T-cell (primary cell): ENCODE data around the gene CRHBP. TPM values are rescaled to one million over a fixed set of nuclear protein-coding genes. Genes with fewer than 3 reads are reported as not detected.
"Not testable (repeated sequence)": the region's sequence is repeated elsewhere in the genome, so short reads cannot be mapped to it uniquely, and the experiment has no call there.

Source experiments
- ATAC-seq, 4 experiments: fragments of 200-7000 bp in 3 of 4; fragments of 150-1000 bp in 1 of 4; cut with Tn5 transposase; replicated peaks in 1 of 4; 1 replicate in 3 of 4; 2 replicates in 1 of 4; pipeline ENCODE4 v1.10.0; 2021; ENCODE audit warnings: moderate library complexity in 3 of 4, mild to moderate bottlenecking in 2 of 4, moderate number of reproducible peaks in 1 of 4
- CTCF ChIA-PET, 2 donors: fragments of 300-600 bp; sonication (Branson Sonifier 250); formaldehyde crosslinking; loops; one replicate each; lab custom pipeline; 2022; ENCODE audit warnings: antibody characterized with exemption in 2 of 2; lab: Charles Lee
- POLR2A ChIA-PET, 2 donors: fragments of 300-600 bp; sonication (Branson Sonifier 250); formaldehyde crosslinking; loops; one replicate each; lab custom pipeline; 2022; ENCODE audit warnings: antibody characterized with exemption in 2 of 2; lab: Charles Lee
- DNase-seq, 35 experiments: peaks; one replicate each; pipeline versions ENCODE4 v3.0.0 to v3.0.0-alpha.2; 2013 to 2023
- H3K27ac ChIP-seq: one replicate; pipeline ENCODE4 v1.5.1; 2013; ENCODE audit warnings: low read length
- H3K27me3 ChIP-seq, 2 experiments: replicated peaks in 1 of 2; 1 replicate in 1 of 2; 2 replicates in 1 of 2; pipeline versions ENCODE4 v1.6.1 to v1.7.0; 2013; ENCODE audit warnings: low read length in 1 of 2, mixed read lengths in 1 of 2; ENCODE audit not compliant: control insufficient read depth in 2 of 2, insufficient read depth in 2 of 2; ENCODE audit errors: extremely low read depth in 1 of 2
- H3K36me3 ChIP-seq, 2 donors: 1 replicate in 1 of 2; 2 replicates in 1 of 2; pipeline versions ENCODE4 v1.6.1 to v1.7.0; 2013; ENCODE audit warnings: low read length in 1 of 2; ENCODE audit not compliant: control insufficient read depth in 2 of 2, insufficient read depth in 1 of 2; ENCODE audit errors: extremely low read depth in 1 of 2
- H3K4me1 ChIP-seq, 2 experiments: 1 replicate in 1 of 2; 2 replicates in 1 of 2; pipeline versions ENCODE4 v1.6.1 to v1.7.0; 2013; ENCODE audit warnings: low read length in 2 of 2, mixed read lengths in 1 of 2; ENCODE audit not compliant: insufficient read depth in 2 of 2, control insufficient read depth in 1 of 2; ENCODE audit errors: extremely low read depth in 1 of 2
- H3K4me3 ChIP-seq, 2 donors: 1 replicate in 1 of 2; 2 replicates in 1 of 2; pipeline versions ENCODE4 v1.5.1 to v1.7.0; 2013; ENCODE audit warnings: mild to moderate bottlenecking in 2 of 2, low read length in 1 of 2, moderate library complexity in 1 of 2; ENCODE audit not compliant: control insufficient read depth in 1 of 2; ENCODE audit errors: extremely low read depth in 1 of 2
- H3K9me3 ChIP-seq: 2 replicates; pipeline ENCODE4 v1.7.0; 2013
- H3K27ac Mint-ChIP-seq, 2 donors: one replicate each; pipeline ENCODE4 v1.8.0; 2020 to 2021; ENCODE audit warnings: mild to moderate bottlenecking in 2 of 2, mixed read lengths in 2 of 2
- H3K27me3 Mint-ChIP-seq, 2 donors: one replicate each; pipeline ENCODE4 v1.8.0; 2021 to 2022; ENCODE audit warnings: mixed read lengths in 2 of 2
- H3K36me3 Mint-ChIP-seq: one replicate; pipeline ENCODE4 v1.8.0; 2021; ENCODE audit warnings: mixed read lengths
- H3K4me1 Mint-ChIP-seq, 3 donors: one replicate each; pipeline ENCODE4 v1.8.0; 2020 to 2022; ENCODE audit warnings: mixed read lengths in 3 of 3, mild to moderate bottlenecking in 1 of 3
- H3K4me3 Mint-ChIP-seq, 3 donors: one replicate each; pipeline ENCODE4 v1.8.0; 2020 to 2022; ENCODE audit warnings: mild to moderate bottlenecking in 3 of 3, mixed read lengths in 3 of 3, moderate library complexity in 3 of 3
- H3K9me3 Mint-ChIP-seq, 3 donors: one replicate each; pipeline ENCODE4 v1.8.0; 2020 to 2022; ENCODE audit warnings: mixed read lengths in 3 of 3
- WGBS: methylation state at CpG from one replicate; pipeline ENCODE4 v1.1.5; 2013; ENCODE audit warnings: missing lambda C conversion rate; ENCODE audit not compliant: insufficient coverage; 5-methylcytosine and 5-hydroxymethylcytosine counted together
- total RNA-seq, 35 experiments: library from RNA in 6 of 35; stranded (reverse) in 6 of 35; fragments of 120-200 nt in 1 of 35; gene quantifications; one replicate each; pipeline versions ENCODE4 v1.2.1 to v1.2.4 and lab custom pipeline; 2013 to 2026

CRHBP gene, protein sequence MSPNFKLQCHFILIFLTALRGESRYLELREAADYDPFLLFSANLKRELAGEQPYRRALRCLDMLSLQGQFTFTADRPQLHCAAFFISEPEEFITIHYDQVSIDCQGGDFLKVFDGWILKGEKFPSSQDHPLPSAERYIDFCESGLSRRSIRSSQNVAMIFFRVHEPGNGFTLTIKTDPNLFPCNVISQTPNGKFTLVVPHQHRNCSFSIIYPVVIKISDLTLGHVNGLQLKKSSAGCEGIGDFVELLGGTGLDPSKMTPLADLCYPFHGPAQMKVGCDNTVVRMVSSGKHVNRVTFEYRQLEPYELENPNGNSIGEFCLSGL
- 1 to 10 TPM in 2 of 5 donors, under 1 TPM in 3; 0.51 to 1.2 (median 0.93) TPM for total RNA-seq
- 0.22 TPM for total RNA-seq (2013)
- total RNA-seq (lab: John Stamatoyannopoulos, UW), result 0 to 5.3 (median 0.57) reads per million in 29 experiments

DNA sequence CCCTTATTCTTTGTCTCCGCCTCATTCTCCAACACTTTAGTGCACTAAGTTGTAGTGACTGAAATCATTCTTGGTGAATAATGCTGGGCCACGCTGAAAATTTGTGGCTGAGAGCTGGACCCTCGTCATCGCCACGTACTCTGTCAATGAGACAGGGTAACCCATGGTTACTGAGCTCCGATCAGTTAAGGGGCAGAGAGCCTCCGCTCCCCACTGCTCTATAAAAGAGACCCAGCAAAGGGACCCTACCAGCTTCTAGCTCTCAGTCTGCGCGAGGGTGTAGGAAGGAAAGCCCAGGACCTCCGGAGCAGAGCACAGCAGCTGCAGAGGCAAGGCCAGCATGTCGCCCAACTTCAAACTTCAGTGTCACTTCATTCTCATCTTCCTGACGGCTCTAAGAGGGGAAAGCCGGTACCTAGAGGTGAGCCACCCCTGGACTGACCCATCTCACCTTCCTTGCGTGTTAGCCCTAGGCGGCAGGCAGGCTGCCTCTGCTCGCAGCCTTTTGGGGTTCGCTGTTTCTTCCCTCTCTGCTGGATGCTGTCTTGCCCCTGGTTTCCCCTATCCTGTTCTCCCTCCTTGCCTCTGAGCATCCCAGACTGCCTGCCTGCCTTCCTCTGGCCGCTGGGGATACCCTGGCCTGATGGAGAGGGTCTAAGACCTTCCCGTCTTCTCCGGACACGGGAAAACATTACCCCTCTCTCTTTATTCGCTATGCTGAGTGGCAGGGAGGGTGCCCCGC lies at the start of gene CRHBP:
Gene CRHBP (plus strand): TSS at position 251 of the 742 bp plus-strand sequence. CDS start 90 bp downstream, at position 341.
- peak within 1 kb of the TSS in 1 of 3 donors; percentile 31 for H3K4me3 Mint-ChIP-seq
- H3K9me3 Mint-ChIP-seq, result no peaks in the 10 kb centered on the region
- H3K27ac Mint-ChIP-seq, result no peak within 1 kb of the TSS
- no peak for DNase-seq
- no peaks in the 10 kb centered on the region for H3K36me3 Mint-ChIP-seq
- peaks cover 28 to 42% of the 10 kb centered on the region in 2 donors for H3K27me3 Mint-ChIP-seq
- Histone ChIP-seq H3K4me3 (no peak within 1 kb of the TSS), H3K9me3 (no peaks in the 10 kb centered on the region), H3K27me3 (peaks cover 0 to 24% of the 10 kb centered on the region in 2 experiments), H3K27ac (no peak within 1 kb of the TSS), H3K4me1 (peaks cover 0 to 8% of the 10 kb centered on the region in 2 experiments), H3K36me3 (no peaks in the 10 kb centered on the region)
- WGBS, result 48% methylated on average over 13 of the region's 23 CpGs
- H3K4me1 Mint-ChIP-seq, result peaks cover 0 to 14% (median 13%) of the 10 kb centered on the region in 3 donors
- POLR2A ChIA-PET, result no interaction called here
- no peak for ATAC-seq
- CTCF ChIA-PET, result no interaction called here

DNA sequence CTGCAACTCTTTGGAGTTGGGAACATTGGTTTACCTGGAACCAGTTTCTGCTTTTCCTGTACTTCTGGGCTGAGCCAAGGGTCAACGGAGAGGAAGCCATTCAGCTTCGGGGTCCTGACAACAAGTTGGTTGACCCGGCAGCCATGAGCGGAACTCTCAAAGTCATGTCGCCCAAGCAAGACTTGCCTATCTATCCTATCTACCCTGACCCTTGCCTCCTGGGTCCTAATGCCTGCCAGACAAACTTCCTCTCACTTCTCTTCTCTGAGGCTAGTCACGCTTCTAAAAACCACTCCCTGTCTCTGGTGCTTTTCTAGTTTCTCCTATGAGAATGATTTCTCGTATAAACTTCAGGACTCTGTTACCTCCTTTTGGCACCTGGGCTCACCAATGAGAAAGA lies 44.7 kb upstream of the CRHBP start:
- DNase-seq (no peak), ATAC-seq (no peak)
- Histone ChIP-seq H3K27me3 (no peaks in the 10 kb centered on the region), H3K4me3 (no peak overlapping the region), H3K4me1 (no peaks in the 10 kb centered on the region), H3K9me3 (no peaks in the 10 kb centered on the region), H3K27ac (no peak overlapping the region), H3K36me3 (no peaks in the 10 kb centered on the region)
- H3K4me1 Mint-ChIP-seq, result no peaks in the 10 kb centered on the region
- ChIA-PET POLR2A (no interaction called here), CTCF (no interaction called here)
- peaks cover 0 to 3% (median 0%) of the 10 kb centered on the region in 3 donors for H3K9me3 Mint-ChIP-seq
- peaks cover 14% of the 10 kb centered on the region for H3K36me3 Mint-ChIP-seq
- H3K27ac Mint-ChIP-seq, result no peak overlapping the region
- H3K4me3 Mint-ChIP-seq, result no peak overlapping the region
- H3K27me3 Mint-ChIP-seq, result peaks cover 7 to 9% of the 10 kb centered on the region in 2 donors
- WGBS, result 98% methylated on average over 6 of the region's 7 CpGs

DNA sequence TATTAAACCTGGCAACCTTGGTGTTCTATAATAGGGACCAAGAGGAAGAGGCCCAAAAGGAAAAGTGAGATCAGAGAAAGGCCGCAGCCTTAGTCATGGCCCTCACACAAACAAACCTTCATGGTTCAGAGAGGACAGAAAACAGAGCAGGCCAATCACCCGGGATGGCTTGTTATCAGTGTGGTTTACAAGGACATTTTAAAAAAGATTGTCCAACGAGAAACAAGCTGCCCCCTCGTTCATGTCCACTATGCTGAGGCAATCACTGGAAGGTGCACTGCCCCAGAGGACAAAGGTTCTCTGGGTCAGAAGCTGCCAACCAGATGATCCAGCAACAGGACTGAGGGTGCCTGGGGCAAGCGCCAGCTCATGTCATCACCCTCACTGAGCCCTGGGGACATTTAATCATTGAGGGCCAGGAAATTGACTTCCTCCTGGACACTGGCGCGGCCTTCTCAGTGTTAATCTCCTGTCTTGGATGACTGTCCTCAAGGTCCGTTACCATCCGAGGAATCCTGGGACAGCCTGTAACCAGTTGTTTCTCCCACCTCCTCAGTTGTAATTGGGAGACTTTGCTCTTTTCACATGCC lies 42.4 kb upstream of the CRHBP start:
- H3K4me3 ChIP-seq, H3K4me1 ChIP-seq, H3K27me3 ChIP-seq, ATAC-seq, H3K4me1 Mint-ChIP-seq, H3K9me3 ChIP-seq, H3K27ac ChIP-seq, H3K9me3 Mint-ChIP-seq, DNase-seq, H3K27ac Mint-ChIP-seq, CTCF ChIA-PET, H3K4me3 Mint-ChIP-seq, POLR2A ChIA-PET, H3K36me3 ChIP-seq: not testable (repeated sequence)
- Mint-ChIP-seq H3K27me3 (peaks cover 9 to 11% of the 10 kb centered on the region in 2 donors), H3K36me3 (peaks cover 15% of the 10 kb centered on the region)
- 90% methylated on average over 4 of the region's 9 CpGs for WGBS

DNA sequence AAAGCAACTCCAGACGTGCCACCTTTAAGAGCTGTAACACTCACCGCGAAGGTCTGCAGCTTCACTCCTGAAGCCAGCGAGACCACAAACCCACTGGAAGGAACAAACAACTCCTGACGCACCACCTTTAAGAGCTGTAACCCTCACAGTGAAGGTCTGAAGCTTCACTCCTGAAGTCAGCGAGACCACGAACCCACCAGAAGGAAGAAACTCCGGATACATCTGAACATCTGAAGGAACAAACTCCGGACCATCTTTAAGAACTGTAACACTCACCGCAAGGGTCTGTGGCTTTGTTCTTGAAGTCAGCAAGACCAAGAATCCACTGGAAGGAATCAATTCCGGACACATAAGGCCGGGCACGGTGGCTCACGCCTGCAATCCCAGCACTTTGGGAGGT lies 38.2 kb upstream of the CRHBP start:
- H3K27me3 Mint-ChIP-seq, H3K4me3 Mint-ChIP-seq, POLR2A ChIA-PET, H3K27ac Mint-ChIP-seq, H3K4me1 Mint-ChIP-seq, H3K27ac ChIP-seq, H3K9me3 Mint-ChIP-seq, H3K27me3 ChIP-seq, H3K36me3 Mint-ChIP-seq, H3K4me3 ChIP-seq, H3K4me1 ChIP-seq, H3K36me3 ChIP-seq, DNase-seq, ATAC-seq, H3K9me3 ChIP-seq: not testable (repeated sequence)
- CTCF ChIA-PET, result interaction anchor here in 1 of 2 donors (0.6 kb wide), 1 partner anchor 32 kb away, joined by 3 read pairs; no protein-coding TSS in a partner anchor
- 74% methylated on average over 14 of the region's 14 CpGs for WGBS

DNA sequence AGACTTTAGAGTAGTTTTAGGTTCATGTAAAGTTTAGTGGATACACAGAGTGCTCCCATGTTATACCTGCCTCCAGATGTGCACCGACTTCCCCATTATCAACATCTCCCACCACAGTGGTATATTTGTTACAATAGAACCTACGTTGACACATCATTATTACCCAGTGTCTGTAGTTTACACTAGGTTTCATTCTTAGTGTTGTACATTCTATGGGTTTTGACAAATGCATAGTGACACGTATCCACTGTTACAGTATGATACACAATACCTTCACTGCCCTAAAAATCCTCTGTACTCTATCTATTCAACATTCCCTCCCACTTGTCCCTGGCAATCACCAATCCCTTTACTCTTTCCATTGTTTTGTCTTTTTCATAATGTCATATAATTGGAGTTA lies 34.3 kb upstream of the CRHBP start:
- Mint-ChIP-seq H3K4me1 (no peaks in the 10 kb centered on the region), H3K27ac (no peak overlapping the region), H3K4me3 (no peak overlapping the region), H3K27me3 (peaks cover 0 to 3% of the 10 kb centered on the region in 2 donors), H3K9me3 (peaks cover 0 to 4% (median 0%) of the 10 kb centered on the region in 3 donors), H3K36me3 (peaks cover 4% of the 10 kb centered on the region)
- Histone ChIP-seq H3K4me3 (no peak overlapping the region), H3K4me1 (no peaks in the 10 kb centered on the region), H3K27me3 (peaks cover 0 to 2% of the 10 kb centered on the region in 2 experiments), H3K27ac (no peak overlapping the region), H3K36me3 (no peaks in the 10 kb centered on the region), H3K9me3 (no peaks in the 10 kb centered on the region)
- DNase-seq, result no peak
- no peak for ATAC-seq
- ChIA-PET CTCF (no interaction called here), POLR2A (no interaction called here)
- WGBS, result no CpG with 5 or more reads among the region's 3 CpGs

DNA sequence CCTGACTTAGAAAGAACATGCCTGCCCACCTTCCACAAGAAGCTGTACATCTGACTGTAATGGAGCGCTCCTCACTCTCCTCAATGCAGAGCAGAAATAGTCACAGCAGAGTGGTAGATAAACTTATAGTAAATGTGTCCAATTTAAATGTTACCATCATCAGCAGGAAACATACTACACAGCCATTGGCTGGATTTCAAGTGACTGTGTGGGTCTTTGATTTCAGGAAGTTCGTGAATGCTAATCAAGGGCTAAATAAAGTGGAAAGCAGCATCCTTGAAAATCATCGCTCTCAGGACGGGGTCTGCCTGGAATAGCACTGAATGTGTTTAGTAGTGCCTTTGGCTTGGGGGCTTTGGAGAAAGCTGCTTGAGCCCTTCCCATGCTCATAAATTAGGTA lies 32.4 kb upstream of the CRHBP start:
- H3K27ac Mint-ChIP-seq, result no peak overlapping the region
- Histone ChIP-seq H3K9me3 (no peaks in the 10 kb centered on the region), H3K4me1 (no peaks in the 10 kb centered on the region), H3K27ac (no peak overlapping the region), H3K27me3 (no peaks in the 10 kb centered on the region), H3K4me3 (no peak overlapping the region), H3K36me3 (no peaks in the 10 kb centered on the region)
- H3K9me3 Mint-ChIP-seq, result no peaks in the 10 kb centered on the region
- no peak overlapping the region for H3K4me3 Mint-ChIP-seq
- ATAC-seq, result no peak
- H3K36me3 Mint-ChIP-seq, result no peaks in the 10 kb centered on the region
- CTCF ChIA-PET, result no interaction called here
- POLR2A ChIA-PET, result no interaction called here
- no peaks in the 10 kb centered on the region for H3K4me1 Mint-ChIP-seq
- no peak for DNase-seq
- H3K27me3 Mint-ChIP-seq, result no peaks in the 10 kb centered on the region
- 81% methylated on average over 2 of the region's 4 CpGs for WGBS
